ENCODE measurements around the gene CCDC15.

The CCDC15 gene, protein sequence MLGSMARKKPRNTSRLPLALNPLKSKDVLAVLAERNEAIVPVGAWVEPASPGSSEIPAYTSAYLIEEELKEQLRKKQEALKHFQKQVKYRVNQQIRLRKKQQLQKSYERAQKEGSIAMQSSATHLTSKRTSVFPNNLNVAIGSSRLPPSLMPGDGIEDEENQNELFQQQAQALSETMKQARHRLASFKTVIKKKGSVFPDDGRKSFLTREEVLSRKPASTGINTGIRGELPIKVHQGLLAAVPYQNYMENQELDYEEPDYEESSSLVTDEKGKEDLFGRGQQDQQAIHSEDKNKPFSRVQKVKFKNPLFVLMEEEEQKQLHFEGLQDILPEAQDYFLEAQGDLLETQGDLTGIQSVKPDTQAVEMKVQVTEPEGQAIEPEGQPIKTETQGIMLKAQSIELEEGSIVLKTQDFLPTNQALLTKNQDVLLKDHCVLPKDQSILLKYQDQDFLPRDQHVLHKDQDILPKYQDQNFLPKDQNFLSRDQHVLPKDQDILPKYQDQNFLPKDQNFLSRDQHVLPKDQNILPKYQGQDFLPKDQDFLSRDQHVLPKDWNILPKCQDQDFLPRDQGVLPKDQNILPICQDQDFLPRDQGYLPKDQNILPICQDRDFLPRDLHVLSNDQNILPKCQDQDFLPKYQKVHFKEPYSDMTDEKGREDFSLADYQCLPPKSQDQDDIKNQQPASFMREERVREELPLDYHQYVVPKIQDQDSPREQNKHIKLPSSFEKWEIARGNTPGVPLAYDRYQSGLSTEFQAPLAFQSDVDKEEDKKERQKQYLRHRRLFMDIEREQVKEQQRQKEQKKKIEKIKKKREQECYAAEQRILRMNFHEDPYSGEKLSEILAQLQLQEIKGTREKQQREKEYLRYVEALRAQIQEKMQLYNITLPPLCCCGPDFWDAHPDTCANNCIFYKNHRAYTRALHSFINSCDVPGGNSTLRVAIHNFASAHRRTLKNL

DNA sequence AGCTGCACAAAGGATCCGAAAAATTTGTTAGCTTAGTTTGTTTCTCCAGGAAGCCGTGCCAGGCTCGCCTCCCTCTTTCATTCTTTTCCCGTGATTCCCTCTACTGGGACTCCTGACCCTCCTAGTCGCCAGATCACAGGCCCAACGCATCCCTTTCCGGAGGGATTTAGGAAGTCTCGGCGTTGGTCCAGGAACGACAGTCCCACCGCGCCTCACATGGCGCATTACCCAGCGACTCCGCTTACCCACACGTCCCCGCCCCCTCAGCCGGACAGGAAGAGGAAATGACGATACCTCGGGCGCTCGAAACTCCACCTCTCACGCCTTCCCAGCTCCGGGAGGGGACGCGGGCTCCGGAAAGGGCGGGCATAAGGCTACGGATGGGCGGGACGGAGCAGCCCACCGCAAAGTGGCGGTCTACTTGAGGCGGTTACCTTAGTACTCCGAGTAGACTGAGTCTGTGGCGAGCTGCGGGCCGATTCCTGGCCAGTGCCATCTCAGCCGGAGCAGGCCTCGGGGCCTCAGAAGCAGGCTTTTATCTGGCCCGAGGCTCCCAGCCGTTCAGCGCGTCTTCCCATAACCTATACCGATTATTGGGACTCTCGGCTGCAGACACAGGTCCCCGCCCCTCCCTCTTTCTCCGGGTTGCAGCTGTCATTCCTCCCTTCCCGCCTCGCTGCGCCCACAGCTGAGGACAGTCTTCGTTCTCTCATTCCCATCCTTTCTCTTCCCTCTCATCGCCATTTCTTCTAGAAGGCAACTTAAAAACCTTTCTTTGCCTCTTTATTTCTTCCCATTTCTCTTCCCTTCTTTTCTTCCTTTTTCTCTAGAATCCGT lies at the start of gene CCDC15:
Gene CCDC15, plus strand, starts transcription at position 450 of the 837 bp plus-strand sequence. CDS start 531 bp downstream, outside the sequence.
- DNase-seq = peak; percentile 98

DNA sequence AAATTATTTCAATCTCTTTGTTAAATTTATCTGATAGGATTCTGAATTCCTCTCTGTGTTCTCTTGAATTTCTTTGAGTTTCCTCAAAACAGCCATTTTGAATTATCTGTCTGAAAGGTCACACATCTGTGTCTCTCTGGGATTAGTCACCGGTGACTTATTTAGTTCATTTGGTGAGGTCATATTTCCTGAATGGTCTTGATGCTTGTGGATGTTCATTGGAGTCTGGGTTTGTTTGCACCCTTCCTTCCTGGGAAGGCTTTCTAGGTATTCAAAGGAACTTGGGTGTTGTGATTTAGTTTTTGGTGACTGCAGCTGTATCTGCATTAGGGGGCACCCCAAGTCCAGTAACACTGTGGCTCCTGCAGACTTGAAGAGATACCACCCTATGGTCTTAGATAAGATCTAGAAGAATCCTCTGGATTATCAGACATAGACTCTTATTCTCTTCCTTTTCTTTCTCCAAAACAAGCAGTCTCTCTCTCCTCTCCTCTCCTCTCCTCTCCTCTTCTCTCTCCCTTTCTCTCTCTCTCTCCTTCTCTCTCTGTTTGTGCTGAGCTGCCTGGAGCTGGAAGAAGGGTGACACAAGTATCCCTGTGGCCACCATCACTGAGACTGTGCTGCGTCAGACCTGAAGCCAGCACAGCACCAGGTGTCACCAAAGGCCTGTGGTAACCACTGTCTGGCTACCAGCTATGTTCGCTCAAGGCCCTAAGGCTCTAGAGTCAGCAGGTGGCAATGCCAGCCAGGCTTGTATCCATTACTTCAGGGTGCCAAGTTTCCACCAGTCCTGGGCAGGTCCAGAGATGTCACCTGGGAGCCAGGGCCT lies 38.2 kb upstream of the CCDC15 start:
- DNase-seq = no peak

DNA sequence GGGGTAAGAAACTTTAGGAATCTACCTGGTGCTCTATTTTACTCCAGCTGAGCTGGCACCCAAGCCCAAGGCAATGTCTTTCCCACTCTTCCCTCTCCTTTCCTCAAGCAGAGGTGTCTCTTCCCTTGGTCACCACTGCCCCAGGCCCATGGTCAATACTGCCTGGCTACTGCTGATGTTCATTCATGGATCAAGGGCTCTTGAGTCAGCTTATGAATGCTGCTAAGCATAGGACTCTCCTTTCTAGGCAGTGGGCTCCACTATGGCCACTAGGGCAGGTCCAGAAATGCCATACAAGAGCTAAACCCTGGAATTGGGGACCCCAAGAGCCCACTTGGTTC lies 37.7 kb upstream of the CCDC15 start:
- no peak for DNase-seq

DNA sequence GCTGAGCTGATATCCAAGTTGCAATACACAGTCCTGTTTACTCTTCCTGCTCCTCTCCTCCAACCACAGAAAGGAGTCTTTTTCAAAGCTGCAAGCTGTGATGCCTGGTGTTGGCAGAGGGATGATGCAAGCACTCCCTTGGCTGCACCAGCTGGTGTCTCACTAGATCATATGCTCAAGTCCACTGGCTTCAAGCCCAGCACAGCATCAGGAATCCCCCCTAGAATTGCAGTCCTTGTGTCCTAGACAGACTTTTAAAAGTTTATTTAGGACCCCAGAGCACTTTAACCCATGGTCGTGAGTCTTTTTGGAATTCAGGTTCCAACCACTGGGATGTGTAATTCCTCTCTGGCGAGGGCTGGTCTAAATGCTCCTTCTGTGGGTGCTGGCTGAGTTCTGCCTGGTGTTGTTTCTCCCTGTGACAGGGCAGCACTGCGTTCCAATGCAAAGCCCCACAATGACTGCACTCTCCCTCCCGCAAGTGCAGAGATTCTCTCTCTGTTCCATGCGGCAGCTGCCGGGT lies 36.8 kb upstream of the CCDC15 start:
- no peak for DNase-seq

DNA sequence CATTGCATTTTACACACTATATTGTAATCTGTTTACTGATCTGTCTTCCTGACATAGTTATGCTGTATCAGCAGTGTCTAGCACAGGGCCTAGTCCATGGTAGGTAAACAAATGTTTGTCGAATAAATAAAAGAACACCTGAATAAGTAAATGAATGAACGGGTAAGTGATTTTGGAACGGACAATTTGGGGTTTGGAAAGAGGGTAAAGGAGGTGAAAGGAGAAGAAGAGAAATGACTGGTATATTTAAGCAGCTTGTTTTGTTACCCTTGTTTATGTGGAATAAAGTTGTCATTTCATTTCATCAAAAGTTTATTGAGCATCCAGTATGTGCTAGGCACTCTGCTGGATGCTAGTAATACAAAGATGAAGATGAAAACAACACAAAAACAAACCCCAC lies 35.1 kb upstream of the CCDC15 start, which contains the start of gene HEPN1:
Gene HEPN1, plus strand, starts transcription at position 301 of the 400 bp plus-strand sequence.
- no peak for DNase-seq

DNA sequence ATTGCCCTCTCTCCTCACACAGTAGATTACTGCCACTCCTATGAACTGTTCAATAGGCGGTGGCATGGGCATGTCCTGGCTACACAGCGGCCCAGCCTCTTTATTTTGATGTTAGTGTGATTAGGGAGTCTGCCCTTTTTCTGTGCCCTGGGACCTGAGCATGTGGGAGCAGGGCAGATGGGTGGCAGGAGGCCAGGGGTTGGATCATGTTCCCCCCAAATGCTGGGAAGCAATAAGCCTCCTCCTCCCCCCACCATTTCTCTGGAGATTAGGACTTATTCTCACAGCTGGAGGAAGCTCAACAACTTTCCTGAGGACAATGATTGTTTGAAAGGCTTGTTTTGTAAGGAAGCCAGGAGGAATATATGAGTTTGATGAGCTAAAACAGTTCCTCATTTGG lies 34.1 kb upstream of the CCDC15 start:
- no peak for DNase-seq

DNA sequence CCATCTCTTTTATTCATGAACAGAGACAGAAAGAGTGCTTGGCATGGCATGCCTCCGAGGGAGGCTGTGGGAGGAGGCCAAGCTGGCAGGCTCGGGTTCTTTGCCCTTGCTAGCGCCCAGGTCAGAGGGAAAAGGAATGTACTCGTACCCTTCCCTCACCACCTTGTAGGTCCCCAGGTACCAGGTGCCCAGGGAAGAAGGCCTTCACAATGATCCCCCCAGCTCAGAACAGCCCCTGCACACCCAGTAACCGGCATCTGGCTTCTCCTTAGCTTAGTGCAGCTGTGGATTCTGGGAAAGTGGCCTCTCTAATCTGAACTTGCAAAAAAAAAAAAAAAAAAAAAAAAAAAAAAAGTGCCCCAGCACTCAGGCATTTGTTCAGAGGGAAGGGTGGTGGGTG lies 33.6 kb upstream of the CCDC15 start:
- DNase-seq = no peak

DNA sequence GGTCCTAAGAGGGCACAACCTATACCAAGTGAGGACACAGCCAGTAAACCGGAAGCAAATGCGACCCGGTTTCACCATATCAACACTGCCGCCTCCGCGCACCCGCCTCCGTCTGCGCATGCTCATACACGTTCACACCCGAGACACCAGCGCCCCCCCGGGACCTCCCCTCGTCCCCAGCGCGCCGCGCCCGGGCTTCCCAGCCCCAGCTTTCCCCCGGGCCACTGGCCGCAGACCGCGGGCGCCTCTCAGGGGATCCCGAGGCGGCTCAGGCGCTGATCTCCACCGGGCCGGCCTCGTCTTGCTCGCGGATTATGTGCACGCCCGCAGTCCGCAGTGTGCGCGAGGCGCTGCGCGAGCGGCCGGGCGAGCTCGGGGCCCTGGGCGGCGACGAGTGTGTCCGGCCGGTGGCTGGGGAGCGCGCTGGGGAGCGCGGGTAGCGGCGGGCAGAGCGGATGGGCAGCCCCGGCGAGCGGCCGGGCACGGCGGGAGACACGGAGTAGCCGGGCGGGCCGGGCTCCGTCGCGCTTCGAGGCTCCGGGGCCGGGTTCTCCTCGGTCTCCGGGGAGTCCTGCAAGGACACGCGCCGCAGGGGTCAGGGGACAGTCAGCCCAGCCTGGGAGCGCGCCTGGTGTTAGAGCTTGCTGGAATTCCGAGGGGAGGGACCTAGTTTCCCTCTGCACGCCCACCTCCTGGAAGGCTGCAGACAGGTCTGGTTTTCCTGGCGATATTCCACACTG lies 33.0 kb upstream of the CCDC15 start:
- no peak for DNase-seq

DNA sequence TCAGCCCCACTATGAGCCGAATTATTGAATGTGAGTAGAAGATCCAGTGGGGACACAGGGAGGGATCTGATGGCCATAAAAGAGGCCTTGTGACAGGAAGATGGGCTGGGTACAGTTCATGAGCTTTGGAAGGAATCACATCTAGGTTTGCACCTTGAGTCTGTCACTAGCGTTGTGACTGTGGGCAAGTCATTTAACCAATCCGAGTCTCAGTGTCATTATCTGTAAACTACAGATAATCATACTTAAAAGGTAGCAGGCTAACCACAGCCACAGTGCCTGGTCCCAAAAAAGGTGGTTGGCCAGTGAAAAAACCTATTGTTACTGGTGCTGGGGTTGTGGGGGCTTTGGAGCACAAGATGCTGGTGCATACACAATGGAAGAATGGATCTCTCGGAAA lies 31.2 kb upstream of the CCDC15 start:
- no peak for DNase-seq

DNA sequence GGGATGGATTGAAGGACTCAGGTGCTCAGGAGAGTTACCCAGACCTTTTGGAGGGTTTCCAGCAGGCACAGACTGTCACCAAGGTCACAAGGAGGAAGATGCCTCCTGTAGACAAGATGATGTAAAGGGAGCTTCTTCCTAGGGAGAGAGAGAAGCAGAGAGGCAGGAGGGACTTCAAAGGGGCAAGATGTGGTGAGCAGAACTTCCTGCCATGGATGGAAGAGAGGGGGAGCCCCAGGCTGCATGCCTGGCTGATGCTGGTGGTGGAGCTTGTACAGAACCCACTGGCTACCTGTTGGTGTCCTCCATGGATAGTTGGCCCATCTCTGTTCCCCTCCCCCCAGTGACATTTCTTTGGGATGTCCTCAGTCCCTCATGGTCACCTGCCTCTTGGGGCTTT lies 30.7 kb upstream of the CCDC15 start:
- DNase-seq = no peak

DNA sequence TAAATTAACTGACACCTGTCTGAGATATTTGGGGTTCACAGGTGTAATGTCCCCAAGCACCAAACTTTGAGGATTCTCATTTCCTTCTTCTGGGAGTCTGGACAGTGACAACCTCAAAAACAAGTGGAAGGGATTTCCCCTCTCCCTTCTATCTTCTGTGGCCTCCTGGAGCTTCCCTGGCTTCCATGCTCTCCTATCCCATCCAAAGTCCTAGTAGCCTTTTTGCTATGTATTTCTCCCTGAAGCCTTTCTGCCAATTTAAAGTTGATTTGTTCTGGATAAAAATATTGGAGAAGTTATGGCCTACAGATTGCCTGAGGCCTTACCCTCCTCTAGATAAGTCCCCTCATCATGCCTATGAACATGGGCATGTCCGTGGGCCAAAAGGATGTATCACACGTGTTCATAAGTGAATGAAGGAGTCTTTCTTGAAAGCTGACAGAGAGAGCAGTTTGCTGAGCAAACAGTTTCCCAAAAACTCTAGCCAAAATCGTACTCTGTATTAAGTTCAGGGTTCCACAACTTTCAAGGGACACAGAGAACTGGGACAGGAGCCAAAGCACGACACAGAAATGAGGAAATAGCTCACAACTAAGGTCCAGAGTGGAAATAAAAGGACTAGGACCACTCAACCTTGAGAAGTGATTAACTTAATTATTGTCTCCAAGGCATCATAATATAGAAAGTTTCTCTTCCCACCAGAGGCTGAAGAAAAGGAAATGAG lies 24.9 kb upstream of the CCDC15 start:
- DNase-seq = no peak

DNA sequence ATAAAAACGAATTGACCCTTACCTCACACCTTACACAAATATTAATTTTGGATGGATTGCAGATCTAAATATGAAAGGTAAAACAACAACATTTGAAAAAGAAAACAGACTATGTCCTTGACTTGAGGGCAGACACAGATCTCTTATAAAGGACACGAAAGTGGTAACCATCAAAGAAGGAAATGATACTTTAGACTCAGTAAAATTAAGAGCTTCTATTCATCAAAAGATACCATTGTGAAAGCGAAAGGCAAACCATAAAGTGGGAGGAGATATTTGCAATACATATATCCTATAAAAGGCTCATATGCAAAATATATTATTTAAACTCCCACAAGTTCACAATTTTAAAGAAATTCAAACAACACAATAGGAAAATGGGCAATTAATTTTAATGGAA lies 23.2 kb upstream of the CCDC15 start:
- DNase-seq = no peak

DNA sequence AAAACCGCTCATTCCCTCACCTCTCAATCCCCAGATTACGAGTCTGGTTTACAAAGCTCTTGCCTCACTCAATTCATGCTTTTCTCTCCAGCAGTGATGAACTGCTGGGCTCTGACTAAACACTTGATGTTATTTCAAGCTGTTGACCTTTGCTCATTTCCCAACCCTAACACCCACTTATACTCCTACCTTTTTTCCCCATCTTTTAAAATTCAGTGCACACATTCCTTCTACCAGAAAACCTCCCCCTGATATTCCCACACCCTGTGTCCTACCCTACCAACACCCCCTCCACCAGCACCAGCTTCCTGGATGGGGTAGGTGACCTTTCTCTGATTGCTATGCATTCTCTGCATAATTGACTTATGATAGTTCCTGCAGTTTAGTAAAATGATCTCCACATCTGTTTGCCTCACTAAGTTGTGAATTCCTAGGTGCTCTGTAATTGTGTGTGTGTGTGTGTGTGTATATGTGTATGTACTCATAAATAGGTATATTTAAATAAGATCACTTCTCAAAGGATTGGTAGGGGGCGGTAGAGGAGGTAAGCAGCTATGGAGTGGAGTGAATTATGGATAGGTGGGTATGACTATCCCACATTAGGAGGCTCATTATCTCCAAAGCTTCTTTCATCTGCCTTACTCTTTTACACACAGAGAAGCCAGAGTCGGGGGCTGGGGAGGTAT lies 19.0 kb upstream of the CCDC15 start:
- no peak for DNase-seq

DNA sequence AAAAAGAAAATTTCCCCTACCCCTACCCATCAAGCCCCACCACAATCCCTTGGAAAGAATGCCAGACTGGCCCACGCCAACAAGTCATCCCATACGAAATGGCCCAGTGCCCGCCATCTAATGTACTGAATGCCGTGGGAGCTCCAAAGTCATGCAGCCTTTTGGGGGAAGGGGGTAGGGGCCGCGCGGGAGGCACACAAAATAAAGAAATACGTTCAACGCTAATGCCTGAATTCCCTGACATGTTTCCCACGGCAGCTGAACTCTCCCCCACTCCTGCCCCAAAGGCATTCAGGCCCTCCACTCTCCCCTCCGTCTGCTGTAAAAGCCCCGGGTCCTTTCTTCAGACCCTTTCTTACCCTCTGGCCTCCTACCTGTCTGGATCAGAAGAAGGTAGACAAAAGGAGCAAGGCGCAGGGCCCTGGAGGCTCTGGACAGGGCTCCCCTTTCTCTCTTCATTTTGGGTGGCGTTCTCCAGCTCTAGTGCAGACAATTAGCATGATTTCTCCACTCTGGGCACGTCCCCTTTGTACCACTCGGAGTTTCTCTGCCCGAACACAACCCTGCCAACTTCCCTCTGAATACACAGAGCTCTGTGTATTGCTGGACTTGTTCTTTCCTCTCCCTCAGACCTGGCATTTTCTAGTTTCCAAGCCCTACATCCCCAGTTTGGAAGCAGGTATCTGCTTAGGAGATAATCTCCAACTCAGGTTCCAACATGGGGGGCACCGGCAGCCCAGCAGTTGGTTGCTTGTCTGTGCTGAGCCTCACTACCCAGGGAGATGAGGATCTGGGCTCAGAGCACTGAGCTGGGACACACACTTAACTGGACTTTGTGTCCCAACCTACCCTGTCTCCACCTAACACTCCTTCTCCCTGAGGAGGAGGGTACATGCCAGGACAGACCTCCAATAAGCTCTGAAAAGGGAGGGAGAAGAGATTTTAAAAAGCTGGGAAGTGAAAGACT lies 18.2 kb upstream of the CCDC15 start, which contains the start of gene HEPACAM:
Gene HEPACAM, minus strand, starts transcription at position 500 of the 967 bp plus-strand sequence. Its CDS starts 41 bp downstream, at position 459.
- no peak for DNase-seq

DNA sequence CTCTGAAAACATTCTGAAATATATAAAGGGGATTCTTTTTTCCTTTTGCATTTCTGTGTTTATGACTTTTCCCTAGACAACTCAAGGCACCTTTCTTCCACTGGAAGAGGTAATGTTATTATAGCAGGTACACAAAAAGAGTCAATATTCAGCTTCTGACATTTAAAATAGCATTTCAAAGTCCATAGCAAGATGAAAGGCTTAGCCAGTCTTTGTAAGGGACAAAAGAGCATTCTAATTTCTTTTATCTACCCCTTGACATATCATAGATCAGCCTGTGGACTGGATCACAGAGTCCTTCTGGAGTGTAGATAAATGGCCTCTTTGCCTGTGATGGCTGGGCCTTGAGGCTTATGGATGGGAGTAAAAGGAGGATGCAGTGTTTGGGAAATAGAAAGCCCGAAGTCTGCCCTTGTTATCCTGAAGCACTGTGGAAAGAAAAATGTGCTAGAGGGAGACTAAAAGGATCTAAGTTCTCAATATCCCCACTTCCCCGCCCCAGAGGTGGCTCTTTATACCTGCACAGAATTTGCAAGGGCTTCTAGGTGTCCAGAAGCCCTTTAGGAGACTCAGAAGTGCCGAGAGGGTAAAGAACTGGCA lies 16.6 kb upstream of the CCDC15 start:
- no peak for DNase-seq

DNA sequence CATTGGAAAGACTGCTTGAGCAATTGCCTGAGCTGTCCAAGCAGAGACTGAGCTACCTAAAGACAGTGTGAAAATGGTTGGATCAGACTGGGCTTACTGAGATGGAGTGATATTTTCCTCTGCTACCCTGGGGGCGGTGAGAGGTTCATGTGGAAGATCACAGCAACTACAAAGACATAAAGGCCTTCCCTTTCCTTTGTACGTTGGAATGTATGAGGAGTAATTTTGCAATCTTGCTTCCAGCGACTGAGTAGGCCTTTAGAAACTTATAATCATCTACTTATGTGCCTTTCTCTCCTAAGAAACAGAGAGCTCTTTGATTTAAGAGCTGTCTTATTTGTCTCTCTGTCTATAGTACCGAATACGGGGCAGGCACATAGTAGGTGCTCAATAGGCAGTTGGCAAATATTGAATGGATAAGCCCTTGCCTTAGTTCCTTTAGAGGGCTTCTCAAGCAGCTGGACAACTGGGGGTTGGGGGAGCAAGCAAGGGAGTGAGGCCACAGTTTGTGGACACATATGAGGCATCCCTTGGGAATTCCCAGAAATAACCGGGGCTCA lies 15.7 kb upstream of the CCDC15 start:
- no peak for DNase-seq

DNA sequence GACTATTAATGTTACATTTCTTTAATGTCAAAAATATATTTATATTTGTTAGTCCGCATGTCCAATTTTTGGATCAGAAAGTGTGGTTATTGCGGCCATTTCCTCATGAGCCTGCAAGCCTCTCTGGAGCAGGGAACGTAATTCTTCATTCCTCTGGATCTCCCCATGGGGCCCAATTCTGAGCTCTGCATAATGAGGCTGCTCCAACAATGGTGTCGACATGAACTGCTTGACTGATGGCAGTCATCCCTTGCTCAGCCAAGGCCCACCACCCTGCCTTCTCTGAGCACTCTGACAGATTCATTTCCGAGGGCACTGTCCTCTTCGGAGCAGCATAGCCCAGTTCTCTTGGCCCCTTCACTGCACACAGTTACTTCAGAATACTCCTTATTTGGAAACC lies 15.0 kb upstream of the CCDC15 start:
- no peak for DNase-seq

DNA sequence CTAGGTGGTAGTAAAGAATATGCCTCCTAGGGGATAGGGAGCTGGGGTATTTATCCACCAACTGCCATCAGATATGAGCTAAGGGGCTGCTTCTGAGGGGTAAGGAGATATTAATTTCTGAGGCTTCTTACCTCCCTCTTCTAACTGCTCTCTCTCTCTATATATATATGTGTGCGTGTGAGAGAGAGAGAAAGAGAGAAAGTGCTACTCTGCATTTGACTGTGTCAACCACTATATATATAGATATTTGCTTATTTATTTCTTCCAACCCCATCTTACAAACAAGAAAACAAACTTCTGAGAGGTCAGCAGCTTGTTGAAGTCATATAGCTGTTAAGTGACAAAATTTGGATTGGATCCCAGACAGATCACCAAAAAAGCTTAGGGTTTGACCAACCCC lies 12.3 kb upstream of the CCDC15 start:
- DNase-seq = no peak

Measured in NCI-H774 (cell line).